RWPE2 (cell line): Measurements from ENCODE around the gene FLT4.

ENCODE experiments used
- ATAC-seq: fragments of 200-7000 bp; cut with Tn5 transposase; 3 replicates; pipeline ENCODE4 v1.9.1; 2021; ENCODE audit warnings: low read depth
- DNase-seq: peaks from one replicate; pipeline ENCODE4 v3.0.0-alpha.2; 2020; ENCODE audit warnings: low spot score
- H3K27ac ChIP-seq: fragments of 450-650 bp; 2 replicates; pipeline ENCODE4 v1.5.1; 2017; ENCODE audit warnings: mild to moderate bottlenecking; ENCODE audit not compliant: poor library complexity, severe bottlenecking
- H3K27me3 ChIP-seq: fragments of 250-450 bp; sonication (Bioruptor Pico); 2 replicates; pipeline ENCODE4 v1.5.1; 2021; ENCODE audit warnings: mild to moderate bottlenecking, moderate library complexity; ENCODE audit not compliant: insufficient read depth, poor library complexity, severe bottlenecking
- H3K36me3 ChIP-seq: fragments of 250-450 bp; sonication (Bioruptor Pico); 2 replicates; pipeline ENCODE4 v1.5.1; 2020; ENCODE audit warnings: low read depth, mild to moderate bottlenecking, moderate library complexity
- H3K4me1 ChIP-seq: fragments of 250-450 bp; sonication (Bioruptor Pico); 2 replicates; pipeline ENCODE4 v1.5.1; 2021; ENCODE audit warnings: mild to moderate bottlenecking, moderate library complexity; ENCODE audit not compliant: insufficient read depth, poor library complexity, severe bottlenecking
- H3K4me3 ChIP-seq: fragments of 250-450 bp; sonication (Bioruptor Pico); 2 replicates; pipeline ENCODE4 v1.5.1; 2021; ENCODE audit warnings: mild to moderate bottlenecking, moderate library complexity; ENCODE audit not compliant: severe bottlenecking
- H3K9me3 ChIP-seq: fragments of 250-450 bp; sonication (Bioruptor Pico); 2 replicates; pipeline ENCODE4 v1.5.1; 2021; ENCODE audit warnings: mild to moderate bottlenecking, moderate library complexity; ENCODE audit not compliant: severe bottlenecking
- CTCF ChIP-seq: fragments of 450-650 bp; IDR thresholded peaks from one replicate; pipeline ENCODE4 v1.5.1; 2017; ENCODE audit warnings: mild to moderate bottlenecking, moderate library complexity; ENCODE audit not compliant: poor library complexity, severe bottlenecking

FLT4 gene

GRCh38 chr5:180589771-180590542 lies 59.4 kb downstream of the FLT4 start:
- H3K36me3 ChIP-seq = no peaks in the 10 kb centered on the region
- peaks cover 55% of the 10 kb centered on the region for H3K27me3 ChIP-seq
- ATAC-seq = no peak
- H3K27ac ChIP-seq = no peak overlapping the region
- H3K4me1 ChIP-seq = no peaks in the 10 kb centered on the region
- DNase-seq = no peak
- no peak overlapping the region for H3K4me3 ChIP-seq
- no peaks in the 10 kb centered on the region for H3K9me3 ChIP-seq
- no peak for TF ChIP-seq CTCF

- ATAC-seq = no peak
- Histone ChIP-seq H3K27ac (no peak overlapping the region), H3K9me3 (no peaks in the 10 kb centered on the region), H3K4me3 (no peak overlapping the region), H3K36me3 (no peaks in the 10 kb centered on the region), H3K4me1 (no peaks in the 10 kb centered on the region), H3K27me3 (peaks cover 36% of the 10 kb centered on the region)
- no peak for DNase-seq
- no peak for TF ChIP-seq CTCF
Measured at GRCh38 chr5:180586870-180587269, 62.5 kb downstream of the FLT4 start.

- Histone ChIP-seq H3K4me3 (no peak overlapping the region), H3K27ac (no peak overlapping the region), H3K27me3 (peaks cover 29% of the 10 kb centered on the region), H3K4me1 (no peaks in the 10 kb centered on the region), H3K36me3 (no peaks in the 10 kb centered on the region), H3K9me3 (no peaks in the 10 kb centered on the region)
- no peak for TF ChIP-seq CTCF
- DNase-seq (no peak), ATAC-seq (no peak)
Measured at GRCh38 chr5:180586204-180586603, 63.2 kb downstream of the FLT4 start.

GRCh38 chr5:180583738-180584137 lies 65.7 kb downstream of the FLT4 start:
- TF ChIP-seq CTCF = no peak
- H3K4me1 ChIP-seq = no peaks in the 10 kb centered on the region
- no peak for DNase-seq
- no peak overlapping the region for H3K4me3 ChIP-seq
- peaks cover 6% of the 10 kb centered on the region for H3K27me3 ChIP-seq
- no peak for ATAC-seq
- H3K27ac ChIP-seq = no peak overlapping the region
- no peaks in the 10 kb centered on the region for H3K36me3 ChIP-seq
- no peaks in the 10 kb centered on the region for H3K9me3 ChIP-seq

GRCh38 chr5:180580681-180581080 lies 68.7 kb downstream of the FLT4 start:
- Histone ChIP-seq H3K4me3 (no peak overlapping the region), H3K36me3 (peaks cover 23% of the 10 kb centered on the region), H3K4me1 (no peaks in the 10 kb centered on the region), H3K9me3 (no peaks in the 10 kb centered on the region), H3K27ac (no peak overlapping the region), H3K27me3 (no peaks in the 10 kb centered on the region)
- TF ChIP-seq CTCF = no peak
- no peak; the same call in 2 of the 3 replicates for ATAC-seq
- DNase-seq = no peak
